HL-60 (cell line): ENCODE results near the gene CLRN3.

Experiments
- DNase-seq, 2 experiments: peaks; one replicate each; pipeline ENCODE4 v3.0.0-alpha.2; 2010 to 2020; ENCODE audit warnings: low read depth in 1 of 2, low spot score in 1 of 2
- H3K27ac ChIP-seq: fragments of 250-450 bp; sonication (Bioruptor Pico); replicated peaks from 2 replicates; pipeline ENCODE4 v1.5.1; 2020; ENCODE audit warnings: mild to moderate bottlenecking, moderate library complexity
- H3K27me3 ChIP-seq: fragments of 250-450 bp; sonication (Bioruptor Pico); 2 replicates; pipeline ENCODE4 v1.5.1; 2021; ENCODE audit warnings: mild to moderate bottlenecking, moderate library complexity; ENCODE audit not compliant: insufficient read depth, poor library complexity, severe bottlenecking
- H3K4me3 ChIP-seq: replicated peaks from 2 replicates; pipeline ENCODE4 v1.5.1; 2011; ENCODE audit warnings: mild to moderate bottlenecking, control low read depth, low read length; ENCODE audit not compliant: insufficient read depth
- CTCF ChIP-seq: IDR thresholded peaks from one replicate; pipeline ENCODE4 v1.5.1; 2011; ENCODE audit warnings: low read length, control low read depth, inconsistent platforms; ENCODE audit not compliant: insufficient read depth
- GABPA ChIP-seq: IDR thresholded peaks from 2 replicates; pipeline ENCODE4 v1.6.1; 2012; ENCODE audit warnings: low read depth
- POLR2AphosphoS5 ChIP-seq: IDR thresholded peaks from 2 replicates; pipeline ENCODE4 v1.6.1; 2012; ENCODE audit warnings: low read depth
- REST ChIP-seq: IDR thresholded peaks from 2 replicates; pipeline ENCODE4 v1.6.1; 2012; ENCODE audit warnings: low read depth; ENCODE audit not compliant: insufficient replicate concordance
- SPI1 ChIP-seq: IDR thresholded peaks from 2 replicates; pipeline ENCODE4 v1.6.1; 2012; ENCODE audit warnings: low read depth, mild to moderate bottlenecking, borderline replicate concordance

Gene CLRN3

DNA sequence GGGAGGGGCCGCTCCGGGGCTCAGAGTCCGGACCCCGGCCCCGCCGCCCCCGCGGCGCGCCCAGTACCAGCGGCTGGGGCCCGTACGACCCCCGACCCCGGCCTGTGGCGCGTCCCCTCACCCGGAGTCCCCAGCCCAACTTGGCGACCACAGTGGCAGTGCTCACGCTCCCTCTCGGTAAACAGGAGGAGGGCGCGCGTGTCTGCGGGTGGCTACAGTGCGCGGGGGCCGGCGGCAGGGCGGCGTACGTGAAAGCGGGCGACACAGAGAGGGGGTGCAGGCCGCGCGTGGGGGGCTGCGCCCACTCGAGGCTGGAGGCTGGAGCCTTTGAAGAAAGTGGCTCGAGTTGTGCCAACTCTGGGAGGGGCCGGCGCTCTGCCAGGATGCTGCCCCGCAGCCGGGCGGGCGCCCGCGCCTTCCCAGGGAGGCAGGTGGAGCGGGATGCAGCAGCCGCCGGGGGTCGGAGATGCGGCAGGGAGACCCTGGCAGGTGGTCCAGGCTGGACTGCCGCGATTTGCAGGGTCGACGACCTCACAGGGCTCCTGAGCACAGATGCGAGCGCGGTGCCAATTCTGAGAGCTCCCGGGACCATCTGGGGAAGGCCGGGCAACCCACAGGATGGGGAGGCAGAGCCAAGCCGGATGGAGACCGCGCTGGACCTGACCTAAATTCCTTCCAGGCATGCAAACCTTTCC, 14.8 kb upstream of the CLRN3 start:
- Histone ChIP-seq H3K4me3 (peak overlapping the region; percentile 63), H3K27me3 (peaks cover 10% of the 10 kb centered on the region), H3K27ac (no peak overlapping the region)
- TF ChIP-seq CTCF (no peak), REST (no peak), SPI1 (no peak), GABPA (no peak), POLR2AphosphoS5 (no peak)
- no peak for DNase-seq

- DNase-seq, result peak in 1 of 2 experiments; percentile 56
- peak within 1 kb of the TSS; percentile 63 for H3K4me3 ChIP-seq
- peaks cover 10% of the 10 kb centered on the region for H3K27me3 ChIP-seq
- no peak within 1 kb of the TSS for H3K27ac ChIP-seq
- TF ChIP-seq GABPA (no peak), CTCF (peak; percentile 22)
Measured at GRCh38 chr10:127906548-127907377, 14.0 kb upstream of the CLRN3 start, which contains the start of gene PTPRE. TSS of gene PTPRE (plus strand) at chr10:127907103. CDS start at chr10:128040882, 133,779 bp downstream.

DNA sequence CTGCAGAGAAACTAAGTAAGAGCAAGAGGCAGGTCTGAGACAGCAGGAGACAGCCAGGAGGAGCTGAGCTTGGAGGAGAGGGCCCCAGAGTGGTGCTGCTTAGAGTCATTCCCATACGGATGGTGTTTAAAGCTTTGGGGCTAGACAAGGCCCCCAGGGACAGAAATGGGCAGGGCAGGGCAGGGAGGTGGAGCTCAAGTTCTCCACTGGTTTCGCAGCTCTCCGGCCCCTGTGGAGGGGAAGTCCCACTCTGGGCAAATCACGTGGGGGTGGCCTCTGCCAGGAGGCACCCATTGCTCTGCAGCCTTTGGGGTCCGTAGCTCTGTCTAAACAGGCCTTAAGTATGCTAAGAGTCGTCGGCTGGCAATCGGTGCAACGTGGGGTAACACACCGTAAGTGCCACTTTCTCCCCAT, 13.1 kb upstream of the CLRN3 start:
- Histone ChIP-seq H3K4me3 (no peak overlapping the region), H3K27ac (no peak overlapping the region), H3K27me3 (peaks cover 10% of the 10 kb centered on the region)
- TF ChIP-seq REST (no peak), CTCF (no peak), SPI1 (no peak), GABPA (no peak), POLR2AphosphoS5 (no peak)
- no peak for DNase-seq
